SK-N-SH treated with all-trans-retinoic acid at 6 μM for 48 hours (cell line): Measurements from ENCODE around the gene SLC39A1.

Experiments used
- ARNTL ChIP-seq: fragments of 450-650 bp; formaldehyde crosslinking; IDR thresholded peaks from 2 replicates; pipeline ENCODE4 v1.5.0; 2020; ENCODE audit warnings: low read depth, mild to moderate bottlenecking, moderate library complexity, borderline replicate concordance
- RARB ChIP-seq: fragments of 250-450 bp; sonication (Bioruptor Pico); IDR thresholded peaks from 2 replicates; pipeline ENCODE4 v1.8.0; 2021; ENCODE audit warnings: mild to moderate bottlenecking, moderate library complexity
- TCF4 ChIP-seq: fragments of 250-450 bp; sonication (Bioruptor Pico); IDR thresholded peaks from 2 replicates; pipeline ENCODE4 v1.8.0; 2021; ENCODE audit warnings: mild to moderate bottlenecking, moderate library complexity, borderline replicate concordance
- ZC3H10 ChIP-seq: fragments of 250-450 bp; sonication (Bioruptor Pico); IDR thresholded peaks from 2 replicates; pipeline ENCODE4 v1.5.1; 2021; ENCODE audit warnings: mild to moderate bottlenecking, moderate library complexity
- ZFP3 ChIP-seq: fragments of 250-450 bp; sonication (Bioruptor Pico); IDR thresholded peaks from 2 replicates; pipeline ENCODE4 v1.5.0; 2020; ENCODE audit warnings: mild to moderate bottlenecking, moderate library complexity
- ZNF70 ChIP-seq: fragments of 450-650 bp; formaldehyde crosslinking; IDR thresholded peaks from 2 replicates; pipeline ENCODE4 v1.5.0; 2020; ENCODE audit warnings: mild to moderate bottlenecking, moderate library complexity
- TF ChIP-seq, protein P1 (sequence below): fragments of 250-450 bp; sonication (Bioruptor Pico); IDR thresholded peaks from 2 replicates; pipeline ENCODE4 v1.8.0; 2020; ENCODE audit warnings: mild to moderate bottlenecking, moderate library complexity, borderline replicate concordance
- TF ChIP-seq, protein P2 (sequence below): fragments of 250-450 bp; sonication (Bioruptor Pico); IDR thresholded peaks from 2 replicates; pipeline ENCODE4 v1.5.1; 2020; ENCODE audit warnings: low read depth, mild to moderate bottlenecking, moderate library complexity
- TF ChIP-seq, protein P3 (sequence below): fragments of 250-450 bp; sonication (Bioruptor Pico); IDR thresholded peaks from 2 replicates; pipeline ENCODE4 v1.5.0; 2020; ENCODE audit warnings: mild to moderate bottlenecking, moderate library complexity

DNA sequence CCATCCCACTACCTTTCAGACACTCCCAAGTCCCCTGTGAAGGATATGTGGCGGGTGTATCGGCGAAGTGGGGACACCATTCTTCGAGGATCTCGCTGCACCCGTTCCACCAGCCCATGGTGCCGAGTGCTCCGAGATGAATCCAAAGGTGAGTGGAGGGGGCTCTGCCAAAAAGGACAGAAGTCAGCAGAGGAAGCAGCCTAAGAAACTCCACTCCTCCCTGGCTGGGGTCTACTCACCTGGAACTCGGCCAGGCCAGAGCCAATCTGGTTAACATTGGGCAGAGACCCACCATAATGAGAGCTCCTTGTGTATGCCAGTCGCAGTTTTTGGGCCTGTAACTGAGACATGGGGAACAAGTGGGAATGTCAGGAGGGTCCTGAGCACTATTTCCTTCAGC, 8.5 kb downstream of the SLC39A1 start:
- TF ChIP-seq, protein P1, sequence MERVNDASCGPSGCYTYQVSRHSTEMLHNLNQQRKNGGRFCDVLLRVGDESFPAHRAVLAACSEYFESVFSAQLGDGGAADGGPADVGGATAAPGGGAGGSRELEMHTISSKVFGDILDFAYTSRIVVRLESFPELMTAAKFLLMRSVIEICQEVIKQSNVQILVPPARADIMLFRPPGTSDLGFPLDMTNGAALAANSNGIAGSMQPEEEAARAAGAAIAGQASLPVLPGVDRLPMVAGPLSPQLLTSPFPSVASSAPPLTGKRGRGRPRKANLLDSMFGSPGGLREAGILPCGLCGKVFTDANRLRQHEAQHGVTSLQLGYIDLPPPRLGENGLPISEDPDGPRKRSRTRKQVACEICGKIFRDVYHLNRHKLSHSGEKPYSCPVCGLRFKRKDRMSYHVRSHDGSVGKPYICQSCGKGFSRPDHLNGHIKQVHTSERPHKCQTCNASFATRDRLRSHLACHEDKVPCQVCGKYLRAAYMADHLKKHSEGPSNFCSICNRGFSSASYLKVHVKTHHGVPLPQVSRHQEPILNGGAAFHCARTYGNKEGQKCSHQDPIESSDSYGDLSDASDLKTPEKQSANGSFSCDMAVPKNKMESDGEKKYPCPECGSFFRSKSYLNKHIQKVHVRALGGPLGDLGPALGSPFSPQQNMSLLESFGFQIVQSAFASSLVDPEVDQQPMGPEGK (CRISPR knock-in tag) = no peak
- TF ChIP-seq RARB (CRISPR knock-in tag) (no peak), ZFP3 (CRISPR knock-in tag) (no peak), ZC3H10 (CRISPR knock-in tag) (no peak), ZNF70 (CRISPR knock-in tag) (no peak), ARNTL (CRISPR knock-in tag) (no peak), TCF4 (no peak)
- TF ChIP-seq, protein P2, sequence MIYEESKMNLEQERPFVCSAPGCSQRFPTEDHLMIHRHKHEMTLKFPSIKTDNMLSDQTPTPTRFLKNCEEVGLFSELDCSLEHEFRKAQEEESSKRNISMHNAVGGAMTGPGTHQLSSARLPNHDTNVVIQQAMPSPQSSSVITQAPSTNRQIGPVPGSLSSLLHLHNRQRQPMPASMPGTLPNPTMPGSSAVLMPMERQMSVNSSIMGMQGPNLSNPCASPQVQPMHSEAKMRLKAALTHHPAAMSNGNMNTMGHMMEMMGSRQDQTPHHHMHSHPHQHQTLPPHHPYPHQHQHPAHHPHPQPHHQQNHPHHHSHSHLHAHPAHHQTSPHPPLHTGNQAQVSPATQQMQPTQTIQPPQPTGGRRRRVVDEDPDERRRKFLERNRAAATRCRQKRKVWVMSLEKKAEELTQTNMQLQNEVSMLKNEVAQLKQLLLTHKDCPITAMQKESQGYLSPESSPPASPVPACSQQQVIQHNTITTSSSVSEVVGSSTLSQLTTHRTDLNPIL (CRISPR knock-in tag) = no peak
- TF ChIP-seq, protein P3, sequence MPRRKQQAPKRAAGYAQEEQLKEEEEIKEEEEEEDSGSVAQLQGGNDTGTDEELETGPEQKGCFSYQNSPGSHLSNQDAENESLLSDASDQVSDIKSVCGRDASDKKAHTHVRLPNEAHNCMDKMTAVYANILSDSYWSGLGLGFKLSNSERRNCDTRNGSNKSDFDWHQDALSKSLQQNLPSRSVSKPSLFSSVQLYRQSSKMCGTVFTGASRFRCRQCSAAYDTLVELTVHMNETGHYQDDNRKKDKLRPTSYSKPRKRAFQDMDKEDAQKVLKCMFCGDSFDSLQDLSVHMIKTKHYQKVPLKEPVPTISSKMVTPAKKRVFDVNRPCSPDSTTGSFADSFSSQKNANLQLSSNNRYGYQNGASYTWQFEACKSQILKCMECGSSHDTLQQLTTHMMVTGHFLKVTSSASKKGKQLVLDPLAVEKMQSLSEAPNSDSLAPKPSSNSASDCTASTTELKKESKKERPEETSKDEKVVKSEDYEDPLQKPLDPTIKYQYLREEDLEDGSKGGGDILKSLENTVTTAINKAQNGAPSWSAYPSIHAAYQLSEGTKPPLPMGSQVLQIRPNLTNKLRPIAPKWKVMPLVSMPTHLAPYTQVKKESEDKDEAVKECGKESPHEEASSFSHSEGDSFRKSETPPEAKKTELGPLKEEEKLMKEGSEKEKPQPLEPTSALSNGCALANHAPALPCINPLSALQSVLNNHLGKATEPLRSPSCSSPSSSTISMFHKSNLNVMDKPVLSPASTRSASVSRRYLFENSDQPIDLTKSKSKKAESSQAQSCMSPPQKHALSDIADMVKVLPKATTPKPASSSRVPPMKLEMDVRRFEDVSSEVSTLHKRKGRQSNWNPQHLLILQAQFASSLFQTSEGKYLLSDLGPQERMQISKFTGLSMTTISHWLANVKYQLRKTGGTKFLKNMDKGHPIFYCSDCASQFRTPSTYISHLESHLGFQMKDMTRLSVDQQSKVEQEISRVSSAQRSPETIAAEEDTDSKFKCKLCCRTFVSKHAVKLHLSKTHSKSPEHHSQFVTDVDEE (CRISPR knock-in tag) = no peak
